SK-N-SH (cell line): ENCODE measurements around the gene SFI1.

ENCODE experiments used
- CTCF ChIP-seq: fragments of 200-600 bp; sonication (generic); IDR thresholded peaks from 2 replicates; pipeline ENCODE4 v1.6.1; 2017; ENCODE audit warnings: antibody characterized with exemption, mild to moderate bottlenecking, moderate library complexity
- EP300 ChIP-seq, 2 experiments: IDR thresholded peaks; 2 replicates each; pipeline versions ENCODE4 v1.4.0 to v1.6.1; 2012; ENCODE audit warnings: borderline replicate concordance in 1 of 2, low read depth in 1 of 2, low read length in 1 of 2
- FOXJ3 ChIP-seq: sonication (generic); formaldehyde crosslinking; IDR thresholded peaks from 2 replicates; pipeline ENCODE4 v1.5.1; 2020; ENCODE audit warnings: mild to moderate bottlenecking, missing genetic modification reagents
- GABPA ChIP-seq: IDR thresholded peaks from 2 replicates; pipeline ENCODE4 v1.4.0; 2012; ENCODE audit warnings: low read depth, mild to moderate bottlenecking
- MAX ChIP-seq: IDR thresholded peaks from 2 replicates; pipeline ENCODE4 v1.4.0; 2012; ENCODE audit warnings: low read depth
- NFIC ChIP-seq: IDR thresholded peaks from 2 replicates; pipeline ENCODE4 v1.4.0; 2012; ENCODE audit warnings: borderline replicate concordance
- POLR2AphosphoS5 ChIP-seq: IDR thresholded peaks from 2 replicates; pipeline ENCODE4 v1.6.1; 2012; ENCODE audit warnings: low read depth, low read length
- REST ChIP-seq: IDR thresholded peaks from 2 replicates; pipeline ENCODE4 v1.6.1; 2012; ENCODE audit warnings: mild to moderate bottlenecking, low read depth, low read length, moderate library complexity
- RFX5 ChIP-seq: IDR thresholded peaks from 2 replicates; pipeline ENCODE4 v1.6.1; 2012; ENCODE audit warnings: mild to moderate bottlenecking, improper control_type of control experiment, low read length
- SIN3A ChIP-seq: IDR thresholded peaks from 2 replicates; pipeline ENCODE4 v1.6.1; 2012; ENCODE audit warnings: low read depth, mild to moderate bottlenecking, low read length, moderate library complexity, borderline replicate concordance
- TAF1 ChIP-seq: IDR thresholded peaks from 2 replicates; pipeline ENCODE4 v1.6.1; 2012; ENCODE audit warnings: low read depth, mild to moderate bottlenecking, low read length, moderate library complexity, borderline replicate concordance
- USF2 ChIP-seq: fragments of 150-350 bp; IDR thresholded peaks from 2 replicates; pipeline ENCODE4 v1.6.1; 2017; ENCODE audit warnings: antibody characterized with exemption, low read length, low read depth, borderline replicate concordance

- TF ChIP-seq SIN3A (no peak), CTCF (no peak), POLR2AphosphoS5 (no peak), GABPA (no peak), REST (no peak), MAX (no peak), TAF1 (no peak), NFIC (no peak), USF2 (no peak), EP300 (IDR thresholded peaks at IDR 0.05; ENCODE audit: borderline replicate concordance in 1 of 2, low read depth in 1 of 2, low read length in 1 of 2) (no peak), FOXJ3 (no peak), RFX5 (no peak)
These were observed 107.9 kb downstream of the SFI1 start for GRCh38 chr22:31604137-31604705.
